Stimulated activated CD4-positive, alpha-beta T cell treated with anti-CD3 and anti-CD28 coated beads, TNF-alpha, amount 100 ng/mL, for 24 hours (primary cell): Measurements from ENCODE around the gene HOTAIR.

Experiments
- DNase-seq, 3 experiments: peaks; one replicate each; pipeline ENCODE4 v3.0.0-alpha.2; 2020; ENCODE audit warnings: low read depth in 3 of 3

The HOTAIR gene

GRCh38 chr12:54011665-54012532 is 37.1 kb upstream of the HOTAIR start:
- no peak for DNase-seq

- no peak for DNase-seq
These were observed 36.4 kb upstream of the HOTAIR start for GRCh38 chr12:54010972-54011664.

GRCh38 chr12:54010053-54010971 is 35.6 kb upstream of the HOTAIR start:
- DNase-seq = no peak

- no peak for DNase-seq
These were observed 34.7 kb upstream of the HOTAIR start for GRCh38 chr12:54009171-54010052.

GRCh38 chr12:54008260-54008552 is 33.5 kb upstream of the HOTAIR start:
- no peak for DNase-seq

GRCh38 chr12:54007538-54008259 is 32.9 kb upstream of the HOTAIR start:
- no peak for DNase-seq

- no peak for DNase-seq
These were observed 31.9 kb upstream of the HOTAIR start for GRCh38 chr12:54006559-54007220.

GRCh38 chr12:54005853-54006558 is 31.3 kb upstream of the HOTAIR start:
- peak; percentile 73 to 78 (median 78) for DNase-seq

- DNase-seq = no peak
These were observed 30.7 kb upstream of the HOTAIR start for GRCh38 chr12:54005531-54005852.

- no peak for DNase-seq
These were observed 30.2 kb upstream of the HOTAIR start for GRCh38 chr12:54004841-54005530.

- DNase-seq = no peak
These were observed 29.5 kb upstream of the HOTAIR start for GRCh38 chr12:54004063-54004840.

- no peak for DNase-seq
These were observed 28.9 kb upstream of the HOTAIR start for GRCh38 chr12:54003625-54004024.

- DNase-seq = no peak
These were observed 28.2 kb upstream of the HOTAIR start for GRCh38 chr12:54002915-54003389.

GRCh38 chr12:54002278-54002914 is 27.6 kb upstream of the HOTAIR start:
- no peak for DNase-seq

GRCh38 chr12:54001283-54002187 is 26.8 kb upstream of the HOTAIR start:
- DNase-seq = no peak
